Measurements from ENCODE around the gene C19orf33.
A peak's percentile ranks its signal among the peaks of the same experiment; 100 is the strongest.

DNA sequence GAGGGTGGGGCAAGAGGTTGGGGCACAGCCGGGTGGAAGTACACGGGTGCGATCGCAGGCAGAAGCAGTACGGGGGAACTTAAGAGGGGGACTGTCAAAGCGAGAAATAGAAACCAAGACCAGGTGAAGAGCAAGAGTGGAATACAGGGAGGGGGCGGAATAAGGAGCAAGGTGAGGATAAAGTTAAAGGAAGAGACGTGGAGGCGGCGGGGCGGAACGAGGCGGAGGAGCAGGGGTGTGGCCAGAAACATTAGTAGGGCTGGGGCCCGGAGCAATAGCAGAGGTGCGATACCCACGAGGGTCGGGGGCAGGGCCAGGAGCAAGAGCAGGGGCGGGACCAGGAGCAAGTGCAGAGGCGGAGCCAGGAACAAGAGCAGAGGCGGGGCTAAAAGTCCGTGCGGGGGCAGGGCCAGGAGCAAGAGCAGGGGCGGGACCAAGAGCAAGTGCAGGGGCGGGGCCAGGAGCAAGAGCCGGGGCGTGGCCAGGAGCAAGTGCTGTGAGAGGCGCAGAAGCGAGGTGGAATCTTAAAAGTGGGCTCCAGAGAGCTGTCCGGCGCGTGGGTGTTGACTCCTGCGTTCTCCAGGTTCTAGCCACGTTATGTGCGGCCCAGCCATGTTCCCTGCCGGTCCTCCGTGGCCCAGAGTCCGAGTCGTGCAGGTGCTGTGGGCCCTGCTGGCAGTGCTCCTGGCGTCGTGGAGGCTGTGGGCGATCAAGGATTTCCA, 32.7 kb downstream of the C19orf33 start:
- TF ChIP-seq, protein P1, sequence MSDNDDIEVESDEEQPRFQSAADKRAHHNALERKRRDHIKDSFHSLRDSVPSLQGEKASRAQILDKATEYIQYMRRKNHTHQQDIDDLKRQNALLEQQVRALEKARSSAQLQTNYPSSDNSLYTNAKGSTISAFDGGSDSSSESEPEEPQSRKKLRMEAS (IDR thresholded peaks at IDR 0.05), result peak; percentile 85
- TF ChIP-seq POLR2A (IDR thresholded peaks at IDR 0.05; ENCODE audit: borderline replicate concordance, extremely low read depth, insufficient read depth, insufficient read length) (no peak), YY1 (IDR thresholded peaks at IDR 0.05; ENCODE audit: extremely low read depth, insufficient replicate concordance, low read depth, low read length) (no peak), CEBPB (IDR thresholded peaks at IDR 0.05; ENCODE audit: low read depth) (no peak), SP1 (IDR thresholded peaks at IDR 0.05; ENCODE audit: low read depth) (no peak; the same call in 1 of the 2 replicates), EZH2 (IDR thresholded peaks at IDR 0.05) (no peak), ZFX (IDR thresholded peaks at IDR 0.05) (no peak), RAD21 (IDR thresholded peaks at IDR 0.05; ENCODE audit: low read depth) (no peak), EZH2phosphoT487 (IDR thresholded peaks at IDR 0.05; ENCODE audit: borderline replicate concordance) (no peak)
- TF ChIP-seq, protein P2, sequence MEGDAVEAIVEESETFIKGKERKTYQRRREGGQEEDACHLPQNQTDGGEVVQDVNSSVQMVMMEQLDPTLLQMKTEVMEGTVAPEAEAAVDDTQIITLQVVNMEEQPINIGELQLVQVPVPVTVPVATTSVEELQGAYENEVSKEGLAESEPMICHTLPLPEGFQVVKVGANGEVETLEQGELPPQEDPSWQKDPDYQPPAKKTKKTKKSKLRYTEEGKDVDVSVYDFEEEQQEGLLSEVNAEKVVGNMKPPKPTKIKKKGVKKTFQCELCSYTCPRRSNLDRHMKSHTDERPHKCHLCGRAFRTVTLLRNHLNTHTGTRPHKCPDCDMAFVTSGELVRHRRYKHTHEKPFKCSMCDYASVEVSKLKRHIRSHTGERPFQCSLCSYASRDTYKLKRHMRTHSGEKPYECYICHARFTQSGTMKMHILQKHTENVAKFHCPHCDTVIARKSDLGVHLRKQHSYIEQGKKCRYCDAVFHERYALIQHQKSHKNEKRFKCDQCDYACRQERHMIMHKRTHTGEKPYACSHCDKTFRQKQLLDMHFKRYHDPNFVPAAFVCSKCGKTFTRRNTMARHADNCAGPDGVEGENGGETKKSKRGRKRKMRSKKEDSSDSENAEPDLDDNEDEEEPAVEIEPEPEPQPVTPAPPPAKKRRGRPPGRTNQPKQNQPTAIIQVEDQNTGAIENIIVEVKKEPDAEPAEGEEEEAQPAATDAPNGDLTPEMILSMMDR (IDR thresholded peaks at IDR 0.05 in 2 of 3, conservative IDR thresholded peaks at IDR 0.05 in 1 of 3; ENCODE audit: borderline replicate concordance in 1 of 3, insufficient read depth in 1 of 3, low read depth in 2 of 3, low read length in 2 of 3), result no peak
- TF ChIP-seq, protein P3, sequence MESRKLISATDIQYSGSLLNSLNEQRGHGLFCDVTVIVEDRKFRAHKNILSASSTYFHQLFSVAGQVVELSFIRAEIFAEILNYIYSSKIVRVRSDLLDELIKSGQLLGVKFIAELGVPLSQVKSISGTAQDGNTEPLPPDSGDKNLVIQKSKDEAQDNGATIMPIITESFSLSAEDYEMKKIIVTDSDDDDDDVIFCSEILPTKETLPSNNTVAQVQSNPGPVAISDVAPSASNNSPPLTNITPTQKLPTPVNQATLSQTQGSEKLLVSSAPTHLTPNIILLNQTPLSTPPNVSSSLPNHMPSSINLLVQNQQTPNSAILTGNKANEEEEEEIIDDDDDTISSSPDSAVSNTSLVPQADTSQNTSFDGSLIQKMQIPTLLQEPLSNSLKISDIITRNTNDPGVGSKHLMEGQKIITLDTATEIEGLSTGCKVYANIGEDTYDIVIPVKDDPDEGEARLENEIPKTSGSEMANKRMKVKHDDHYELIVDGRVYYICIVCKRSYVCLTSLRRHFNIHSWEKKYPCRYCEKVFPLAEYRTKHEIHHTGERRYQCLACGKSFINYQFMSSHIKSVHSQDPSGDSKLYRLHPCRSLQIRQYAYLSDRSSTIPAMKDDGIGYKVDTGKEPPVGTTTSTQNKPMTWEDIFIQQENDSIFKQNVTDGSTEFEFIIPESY (IDR thresholded peaks at IDR 0.05; ENCODE audit: extremely low read depth, insufficient replicate concordance, low read length), result no peak
